NOMO-1 treated with dmso at 0.1 percent for 144 hours (cell line): ENCODE measurements around the gene MPZL1.

ENCODE experiments used
- DNase-seq: peaks from one replicate; lab custom pipeline; 2025; ENCODE audit not compliant: unreplicated experiment; lab: John Stamatoyannopoulos, UW

The MPZL1 gene

GRCh38 chr1:167695147-167695546 lies 26.6 kb upstream of the MPZL1 start:
- no peak for DNase-seq

DNA sequence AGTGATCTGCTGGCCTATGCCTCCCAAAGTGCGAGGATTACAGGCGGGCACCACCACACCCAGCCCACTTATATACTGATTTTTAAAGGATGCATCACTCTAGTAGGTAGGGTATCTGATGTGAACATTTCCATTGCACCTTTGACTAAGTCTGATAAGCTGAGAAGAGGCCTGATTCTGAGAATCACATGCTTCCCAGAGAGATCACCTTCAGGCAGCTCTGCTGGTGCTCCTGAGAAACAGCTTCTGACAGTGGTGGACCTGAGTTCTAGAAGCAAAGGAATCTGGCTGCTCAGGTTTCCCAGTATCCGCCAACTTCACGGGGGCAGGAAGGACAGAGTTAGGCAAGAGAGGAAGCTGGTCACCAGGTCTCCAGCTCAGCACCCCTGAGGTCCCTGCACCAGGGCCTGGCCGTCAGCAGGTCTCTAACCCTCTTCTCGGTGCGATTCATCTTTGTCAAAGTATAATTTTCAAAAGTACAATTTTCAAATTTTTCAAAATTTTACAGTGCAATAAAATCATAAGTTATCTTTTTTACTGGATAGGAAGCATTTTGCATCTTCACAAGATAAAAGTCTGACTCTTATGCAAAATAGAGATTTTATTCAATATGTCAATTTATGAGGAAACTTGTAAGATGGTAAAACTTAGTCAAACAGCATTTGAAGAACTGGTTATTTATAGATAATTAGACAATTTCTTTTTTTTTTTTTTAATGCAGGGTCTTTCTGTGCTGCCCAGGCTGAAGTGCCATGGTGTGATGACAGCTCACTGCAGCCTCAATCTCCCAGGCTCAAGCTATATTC lies 25.8 kb upstream of the MPZL1 start:
- no peak for DNase-seq

GRCh38 chr1:167697667-167698141 lies 24.1 kb upstream of the MPZL1 start:
- DNase-seq: no peak

DNA sequence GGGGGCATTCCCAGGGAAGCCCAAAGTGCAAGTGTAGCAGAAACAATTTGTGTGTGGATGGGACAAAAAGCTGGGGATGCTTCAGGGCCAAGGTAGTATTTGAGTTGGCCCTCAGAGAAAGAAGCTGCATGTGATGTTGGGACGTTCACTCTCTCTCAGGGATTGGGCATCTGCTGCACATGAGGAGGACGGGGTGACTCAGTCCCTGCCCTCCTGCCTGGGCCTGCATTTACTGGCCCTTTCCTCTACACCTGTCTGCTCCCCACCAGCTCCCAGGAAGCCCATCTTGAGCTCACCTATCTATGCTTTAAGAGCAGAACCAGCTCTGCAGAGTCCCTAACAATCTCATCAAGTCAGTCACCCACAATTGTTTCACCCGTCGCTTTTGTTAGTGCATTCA lies 23.5 kb upstream of the MPZL1 start:
- DNase-seq: no peak

DNA sequence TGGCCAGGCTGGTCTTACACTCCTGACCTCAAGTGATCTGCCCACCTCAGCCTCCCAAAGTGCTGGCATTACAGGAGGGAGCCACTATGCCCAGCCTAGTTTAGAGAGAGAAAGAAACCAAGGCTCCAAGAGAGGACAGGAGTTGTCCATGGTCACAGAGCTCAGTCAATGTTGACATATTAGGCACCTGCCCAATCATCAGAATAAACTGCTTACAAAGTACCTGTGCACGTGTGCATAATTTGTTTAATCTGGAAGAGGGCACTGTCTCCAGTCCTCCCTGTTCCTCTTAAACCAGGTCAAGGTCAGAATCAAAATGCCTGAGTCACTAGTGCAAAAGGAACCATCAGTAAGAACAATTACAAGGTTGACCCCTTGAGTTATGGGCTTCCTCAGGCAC lies 20.3 kb upstream of the MPZL1 start:
- DNase-seq: no peak

DNA sequence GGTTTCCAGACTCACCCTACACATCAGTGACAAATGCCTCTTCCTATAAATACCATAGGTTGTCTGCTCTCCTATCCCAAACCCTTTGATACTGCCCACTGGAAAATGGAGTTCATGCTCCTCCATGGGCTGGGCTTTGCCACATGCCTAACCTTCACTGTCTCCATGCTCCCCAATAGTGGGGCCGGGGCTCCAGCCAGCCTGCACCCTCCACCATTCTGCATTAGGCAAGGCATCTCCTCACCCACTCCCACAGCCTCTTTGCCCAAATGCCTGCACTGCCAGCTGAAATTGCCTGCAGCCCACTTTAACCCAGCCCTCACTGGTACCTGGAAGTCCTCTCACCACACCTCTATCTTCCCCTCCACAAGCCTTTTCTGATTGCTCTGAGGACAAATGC lies 18.2 kb upstream of the MPZL1 start:
- DNase-seq: no peak

GRCh38 chr1:167704715-167705114 lies 17.1 kb upstream of the MPZL1 start:
- no peak for DNase-seq

- no peak for DNase-seq
Observed at GRCh38 chr1:167705250-167705649, 16.5 kb upstream of the MPZL1 start.

DNA sequence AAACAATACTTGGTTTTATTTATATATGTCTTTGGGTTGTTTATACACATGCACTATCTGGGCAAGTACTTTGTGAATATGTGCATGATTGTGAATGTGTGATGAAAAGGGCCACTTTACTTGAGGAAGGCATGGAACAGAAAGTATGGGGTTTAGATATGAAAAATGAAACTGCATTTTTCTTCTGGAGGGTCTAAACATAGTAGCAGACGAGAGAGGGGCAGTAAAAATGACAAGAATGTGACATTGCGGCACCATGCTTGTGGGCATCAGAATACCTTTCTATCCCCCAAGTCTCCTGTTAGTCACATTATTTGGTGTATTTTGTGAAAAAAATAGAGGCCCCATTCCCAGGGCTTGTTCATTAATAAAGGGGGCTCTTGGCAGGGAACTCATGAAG lies 15.4 kb upstream of the MPZL1 start:
- DNase-seq: no peak

GRCh38 chr1:167706931-167707877 lies 14.6 kb upstream of the MPZL1 start:
- no peak for DNase-seq

DNA sequence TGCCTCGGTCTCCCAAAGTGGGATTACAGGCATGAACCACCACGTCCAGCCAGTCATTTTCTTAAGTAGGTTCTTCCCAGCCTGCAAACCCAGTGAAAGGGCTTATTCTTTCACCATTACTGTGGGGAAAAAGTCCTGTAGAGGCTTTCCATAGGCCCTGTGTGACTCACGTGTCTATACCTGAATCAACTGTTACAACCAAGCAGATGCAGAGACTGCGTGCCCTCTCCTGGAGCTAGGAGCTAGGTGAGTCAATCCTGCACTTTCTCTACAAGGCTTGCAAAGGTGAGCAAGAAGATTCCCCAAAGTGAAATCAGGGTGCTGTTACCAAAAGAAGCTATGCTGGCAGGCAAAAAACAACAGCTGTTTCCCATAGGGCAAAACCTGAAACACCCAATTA lies 13.8 kb upstream of the MPZL1 start:
- no peak for DNase-seq

DNA sequence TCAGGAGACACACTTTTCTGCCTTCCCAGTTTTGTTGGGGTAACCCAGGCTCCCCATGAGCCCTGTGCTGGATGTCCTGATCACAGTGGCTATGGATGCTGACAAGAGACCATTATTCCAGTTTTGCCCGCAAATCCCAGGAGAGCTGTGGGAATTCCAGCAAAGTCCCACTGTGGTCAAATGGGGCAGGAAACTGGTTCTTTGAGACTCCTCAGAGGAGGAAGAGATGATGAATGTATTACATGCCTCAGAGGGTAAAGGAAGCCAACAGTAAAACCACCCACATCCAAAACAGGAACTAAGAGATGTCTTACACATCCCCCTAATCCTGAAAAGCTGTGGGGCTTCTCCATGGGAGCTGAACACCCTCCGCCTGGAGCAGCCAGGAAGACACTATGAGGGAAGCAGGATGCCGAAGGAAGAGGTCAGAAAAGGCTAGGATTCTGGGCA lies 12.8 kb upstream of the MPZL1 start:
- peak; percentile 32 for DNase-seq

- no peak for DNase-seq
Observed at GRCh38 chr1:167710836-167711235, 10.9 kb upstream of the MPZL1 start.

GRCh38 chr1:167711797-167712196 lies 10.0 kb upstream of the MPZL1 start:
- no peak for DNase-seq

- DNase-seq: no peak
Observed at GRCh38 chr1:167713330-167714081, 8.3 kb upstream of the MPZL1 start.

DNA sequence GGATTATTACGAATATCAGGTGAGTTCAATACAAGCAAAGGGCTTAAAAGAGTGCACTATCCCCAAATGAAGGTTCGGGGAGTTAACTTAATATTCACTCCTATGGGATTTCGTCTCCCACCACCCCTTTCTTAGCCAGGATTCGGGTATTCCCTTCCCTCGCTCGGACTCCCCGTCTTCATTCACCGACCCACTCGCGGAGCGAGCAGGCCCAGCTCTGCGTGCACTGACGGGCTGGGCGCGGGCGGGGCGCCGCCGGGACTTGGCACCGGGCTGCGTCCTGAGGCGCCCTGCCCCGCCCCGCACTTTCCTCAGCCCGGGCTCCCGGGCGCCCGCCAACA lies 7.7 kb upstream of the MPZL1 start:
- DNase-seq: no peak

- DNase-seq: peak; percentile 78
Observed at GRCh38 chr1:167714439-167715156, 7.2 kb upstream of the MPZL1 start.

- peak; percentile 82 for DNase-seq
Observed at GRCh38 chr1:167715157-167715999, 6.4 kb upstream of the MPZL1 start.

DNA sequence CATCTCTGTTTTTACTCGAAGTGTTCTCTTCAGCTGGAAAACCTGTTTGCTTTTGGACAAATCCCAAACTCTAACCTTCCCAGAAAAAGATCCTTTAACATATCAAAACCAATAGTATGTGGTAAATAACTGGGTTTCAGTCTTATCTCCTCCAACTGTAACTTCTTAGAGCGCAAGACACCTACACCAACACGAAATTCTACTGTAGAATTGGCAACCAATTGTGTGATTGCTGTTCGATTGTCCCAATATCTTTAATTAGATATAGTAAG lies 5.8 kb upstream of the MPZL1 start:
- DNase-seq: no peak

DNA sequence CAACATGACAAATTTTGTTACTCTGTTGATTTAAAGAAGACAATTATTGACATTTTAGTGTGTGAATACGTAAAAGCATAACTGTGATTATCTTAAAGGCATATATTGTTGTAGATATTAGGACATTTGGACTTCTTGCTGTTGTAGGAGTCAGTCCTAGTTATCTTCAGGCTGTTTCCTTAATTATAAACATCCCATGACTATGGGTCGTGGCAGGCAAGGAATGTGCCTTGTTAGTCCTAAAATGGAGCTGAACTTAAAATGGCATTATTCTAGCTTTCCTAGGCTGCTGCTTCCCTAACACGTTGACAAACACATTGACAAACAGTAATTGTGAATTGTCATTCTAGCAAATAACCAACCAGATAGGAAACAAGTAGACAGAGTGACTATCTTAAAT lies 4.4 kb upstream of the MPZL1 start:
- no peak for DNase-seq
